Measurements from ENCODE around the gene CST7. TPM values are rescaled to one million over a fixed set of nuclear protein-coding genes. Genes with fewer than 3 reads are reported as not detected.

The CST7 gene
- total and polyA plus RNA-seq, 2 experiments from 2014 or later: not detected

DNA sequence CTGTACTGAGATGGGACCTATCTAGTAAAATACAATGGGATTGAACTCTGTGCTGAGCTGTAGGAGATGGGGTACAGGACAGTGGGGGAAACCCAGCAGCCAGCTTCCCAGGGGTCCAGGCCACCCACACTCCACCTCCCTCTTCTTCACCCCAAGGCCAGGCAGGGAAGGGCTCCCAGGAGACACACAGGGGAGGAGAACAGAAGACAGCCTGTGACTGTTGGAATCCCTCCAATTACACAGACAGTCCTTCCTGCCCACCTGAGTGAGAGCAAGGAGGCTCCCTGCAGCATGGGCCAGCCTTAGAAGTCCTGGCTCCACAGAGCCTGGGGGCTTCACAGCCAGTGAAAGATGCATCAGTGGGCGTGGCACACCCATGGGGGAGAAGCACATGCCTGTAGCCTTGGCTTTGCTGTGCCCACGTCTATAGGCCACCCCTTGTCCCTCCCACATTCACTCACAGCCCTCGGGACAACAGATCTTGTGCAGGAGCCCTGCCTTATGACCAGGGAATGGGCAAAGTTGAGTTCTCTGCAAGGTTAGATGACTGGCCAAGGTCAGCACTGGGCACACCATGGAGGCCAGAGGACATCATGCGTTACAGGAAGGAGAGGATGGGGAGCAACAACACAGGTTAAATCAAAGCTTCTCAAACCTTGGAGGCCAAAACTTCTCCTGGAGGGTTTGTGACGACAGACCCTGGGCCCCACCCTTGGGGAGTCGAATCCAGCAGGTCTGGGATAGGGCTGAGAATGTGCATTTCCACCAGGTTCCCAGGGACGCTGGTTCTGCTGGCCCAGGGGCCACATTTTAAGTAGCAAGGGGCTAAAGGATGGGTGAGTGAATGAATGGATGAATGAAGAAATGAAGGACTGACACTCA, 12.3 kb upstream of the CST7 start (continued):
- TF ChIP-seq, protein P1, sequence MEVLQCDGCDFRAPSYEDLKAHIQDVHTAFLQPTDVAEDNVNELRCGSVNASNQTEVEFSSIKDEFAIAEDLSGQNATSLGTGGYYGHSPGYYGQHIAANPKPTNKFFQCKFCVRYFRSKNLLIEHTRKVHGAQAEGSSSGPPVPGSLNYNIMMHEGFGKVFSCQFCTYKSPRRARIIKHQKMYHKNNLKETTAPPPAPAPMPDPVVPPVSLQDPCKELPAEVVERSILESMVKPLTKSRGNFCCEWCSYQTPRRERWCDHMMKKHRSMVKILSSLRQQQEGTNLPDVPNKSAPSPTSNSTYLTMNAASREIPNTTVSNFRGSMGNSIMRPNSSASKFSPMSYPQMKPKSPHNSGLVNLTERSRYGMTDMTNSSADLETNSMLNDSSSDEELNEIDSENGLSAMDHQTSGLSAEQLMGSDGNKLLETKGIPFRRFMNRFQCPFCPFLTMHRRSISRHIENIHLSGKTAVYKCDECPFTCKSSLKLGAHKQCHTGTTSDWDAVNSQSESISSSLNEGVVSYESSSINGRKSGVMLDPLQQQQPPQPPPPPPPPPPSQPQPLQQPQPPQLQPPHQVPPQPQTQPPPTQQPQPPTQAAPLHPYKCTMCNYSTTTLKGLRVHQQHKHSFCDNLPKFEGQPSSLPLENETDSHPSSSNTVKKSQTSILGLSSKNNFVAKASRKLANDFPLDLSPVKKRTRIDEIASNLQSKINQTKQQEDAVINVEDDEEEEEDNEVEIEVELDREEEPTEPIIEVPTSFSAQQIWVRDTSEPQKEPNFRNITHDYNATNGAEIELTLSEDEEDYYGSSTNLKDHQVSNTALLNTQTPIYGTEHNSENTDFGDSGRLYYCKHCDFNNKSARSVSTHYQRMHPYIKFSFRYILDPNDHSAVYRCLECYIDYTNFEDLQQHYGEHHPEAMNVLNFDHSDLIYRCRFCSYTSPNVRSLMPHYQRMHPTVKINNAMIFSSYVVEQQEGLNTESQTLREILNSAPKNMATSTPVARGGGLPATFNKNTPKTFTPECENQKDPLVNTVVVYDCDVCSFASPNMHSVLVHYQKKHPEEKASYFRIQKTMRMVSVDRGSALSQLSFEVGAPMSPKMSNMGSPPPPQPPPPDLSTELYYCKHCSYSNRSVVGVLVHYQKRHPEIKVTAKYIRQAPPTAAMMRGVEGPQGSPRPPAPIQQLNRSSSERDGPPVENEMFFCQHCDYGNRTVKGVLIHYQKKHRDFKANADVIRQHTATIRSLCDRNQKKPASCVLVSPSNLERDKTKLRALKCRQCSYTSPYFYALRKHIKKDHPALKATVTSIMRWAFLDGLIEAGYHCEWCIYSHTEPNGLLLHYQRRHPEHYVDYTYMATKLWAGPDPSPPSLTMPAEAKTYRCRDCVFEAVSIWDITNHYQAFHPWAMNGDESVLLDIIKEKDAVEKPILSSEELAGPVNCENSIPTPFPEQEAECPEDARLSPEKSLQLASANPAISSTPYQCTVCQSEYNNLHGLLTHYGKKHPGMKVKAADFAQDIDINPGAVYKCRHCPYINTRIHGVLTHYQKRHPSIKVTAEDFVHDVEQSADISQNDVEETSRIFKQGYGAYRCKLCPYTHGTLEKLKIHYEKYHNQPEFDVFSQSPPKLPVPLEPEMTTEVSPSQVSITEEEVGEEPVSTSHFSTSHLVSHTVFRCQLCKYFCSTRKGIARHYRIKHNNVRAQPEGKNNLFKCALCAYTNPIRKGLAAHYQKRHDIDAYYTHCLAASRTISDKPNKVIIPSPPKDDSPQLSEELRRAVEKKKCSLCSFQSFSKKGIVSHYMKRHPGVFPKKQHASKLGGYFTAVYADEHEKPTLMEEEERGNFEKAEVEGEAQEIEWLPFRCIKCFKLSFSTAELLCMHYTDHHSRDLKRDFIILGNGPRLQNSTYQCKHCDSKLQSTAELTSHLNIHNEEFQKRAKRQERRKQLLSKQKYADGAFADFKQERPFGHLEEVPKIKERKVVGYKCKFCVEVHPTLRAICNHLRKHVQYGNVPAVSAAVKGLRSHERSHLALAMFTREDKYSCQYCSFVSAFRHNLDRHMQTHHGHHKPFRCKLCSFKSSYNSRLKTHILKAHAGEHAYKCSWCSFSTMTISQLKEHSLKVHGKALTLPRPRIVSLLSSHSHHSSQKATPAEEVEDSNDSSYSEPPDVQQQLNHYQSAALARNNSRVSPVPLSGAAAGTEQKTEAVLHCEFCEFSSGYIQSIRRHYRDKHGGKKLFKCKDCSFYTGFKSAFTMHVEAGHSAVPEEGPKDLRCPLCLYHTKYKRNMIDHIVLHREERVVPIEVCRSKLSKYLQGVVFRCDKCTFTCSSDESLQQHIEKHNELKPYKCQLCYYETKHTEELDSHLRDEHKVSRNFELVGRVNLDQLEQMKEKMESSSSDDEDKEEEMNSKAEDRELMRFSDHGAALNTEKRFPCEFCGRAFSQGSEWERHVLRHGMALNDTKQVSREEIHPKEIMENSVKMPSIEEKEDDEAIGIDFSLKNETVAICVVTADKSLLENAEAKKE (CRISPR knock-in tag; IDR thresholded peaks at IDR 0.05): no peak
- TF ChIP-seq ZNF331 (CRISPR knock-in tag; IDR thresholded peaks at IDR 0.05; ENCODE audit: low read depth) (no peak), STAT1 (IDR thresholded peaks at IDR 0.05; ENCODE audit: unreplicated experiment) (no peak), NANOG (IDR thresholded peaks at IDR 0.05; ENCODE audit: borderline replicate concordance) (no peak)
- TF ChIP-seq, protein P2, sequence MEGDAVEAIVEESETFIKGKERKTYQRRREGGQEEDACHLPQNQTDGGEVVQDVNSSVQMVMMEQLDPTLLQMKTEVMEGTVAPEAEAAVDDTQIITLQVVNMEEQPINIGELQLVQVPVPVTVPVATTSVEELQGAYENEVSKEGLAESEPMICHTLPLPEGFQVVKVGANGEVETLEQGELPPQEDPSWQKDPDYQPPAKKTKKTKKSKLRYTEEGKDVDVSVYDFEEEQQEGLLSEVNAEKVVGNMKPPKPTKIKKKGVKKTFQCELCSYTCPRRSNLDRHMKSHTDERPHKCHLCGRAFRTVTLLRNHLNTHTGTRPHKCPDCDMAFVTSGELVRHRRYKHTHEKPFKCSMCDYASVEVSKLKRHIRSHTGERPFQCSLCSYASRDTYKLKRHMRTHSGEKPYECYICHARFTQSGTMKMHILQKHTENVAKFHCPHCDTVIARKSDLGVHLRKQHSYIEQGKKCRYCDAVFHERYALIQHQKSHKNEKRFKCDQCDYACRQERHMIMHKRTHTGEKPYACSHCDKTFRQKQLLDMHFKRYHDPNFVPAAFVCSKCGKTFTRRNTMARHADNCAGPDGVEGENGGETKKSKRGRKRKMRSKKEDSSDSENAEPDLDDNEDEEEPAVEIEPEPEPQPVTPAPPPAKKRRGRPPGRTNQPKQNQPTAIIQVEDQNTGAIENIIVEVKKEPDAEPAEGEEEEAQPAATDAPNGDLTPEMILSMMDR (conservative IDR thresholded peaks at IDR 0.05; ENCODE audit: low read depth in 2 of 2): no peak

DNA sequence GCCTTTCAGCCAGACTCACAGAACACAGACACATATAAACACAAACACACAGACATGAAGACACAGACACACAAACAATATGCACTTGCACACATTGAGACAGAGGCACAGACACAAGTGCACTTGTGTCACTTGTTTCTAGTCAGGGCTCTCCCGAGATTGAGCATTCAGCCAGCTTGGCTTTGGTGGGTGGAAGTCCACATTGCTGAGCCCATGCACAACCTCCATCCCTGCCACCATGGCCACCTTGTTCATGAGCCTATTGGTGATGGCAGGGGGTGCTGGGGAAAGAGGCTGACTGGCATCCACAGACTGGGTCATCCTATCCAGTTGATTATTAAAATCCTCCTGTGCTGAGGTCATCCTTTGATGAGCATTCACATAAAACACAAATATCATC, 11.5 kb upstream of the CST7 start:
- no peak overlapping the region for H3K4me3 ChIP-seq
- H4K20me1 ChIP-seq (replicated peaks; ENCODE audit: insufficient read depth): no peaks in the 10 kb centered on the region
- Mint-ChIP-seq H3K36me3 (ENCODE audit: low read depth) (0 out of 3 replicates have a peak, but pooled peaks cover 5% of the 10 kb centered on the region), H3K27me3 (ENCODE audit: insufficient read depth, low read depth, poor library complexity) (no peaks in the 10 kb centered on the region), H3K27ac (no peak overlapping the region), H3K4me3 (no peak overlapping the region), H3K9me3 (peaks cover 47% of the 10 kb centered on the region), H3K4me1 (no peaks in the 10 kb centered on the region)
- DNase-seq (ENCODE audit: low spot score): no peak
- H2AFZ ChIP-seq: no peak overlapping the region
- no peaks in the 10 kb centered on the region for H3K27me3 ChIP-seq (ENCODE audit: insufficient read depth)
- H3K4me2 ChIP-seq: no peak overlapping the region
- H3K4me1 ChIP-seq (ENCODE audit: insufficient read depth): no peaks in the 10 kb centered on the region
- H3F3A ChIP-seq (replicated peaks; ENCODE audit: low read depth): no peaks in the 10 kb centered on the region
- H3K36me3 ChIP-seq (ENCODE audit: insufficient read depth): no peaks in the 10 kb centered on the region; the same call in 1 of the 2 replicates
- ATAC-seq: no peak
- H3K9me2 ChIP-seq (ENCODE audit: insufficient read depth): 0 out of 2 replicates have a peak, but pooled peaks cover 5% of the 10 kb centered on the region
- H3K27ac ChIP-seq (ENCODE audit: low read depth): no peak overlapping the region
- H3K79me2 ChIP-seq (replicated peaks; ENCODE audit: insufficient read depth): no peaks in the 10 kb centered on the region
- no peak for TF ChIP-seq REST (IDR thresholded peaks at IDR 0.05; ENCODE audit: unreplicated experiment)
- no peak for TF ChIP-seq POLR2AphosphoS5 (IDR thresholded peaks at IDR 0.05; ENCODE audit: low read depth)
- no peak for TF ChIP-seq ETS1 (IDR thresholded peaks at IDR 0.05)
- no peak for TF ChIP-seq ZNF331 (CRISPR knock-in tag; IDR thresholded peaks at IDR 0.05; ENCODE audit: low read depth)
- TF ChIP-seq, protein P2 (conservative IDR thresholded peaks at IDR 0.05; ENCODE audit: low read depth in 2 of 2): no peak
